GM12878 (cell line): ENCODE measurements around the gene CACNA1S. TPM values are rescaled to one million over a fixed set of nuclear protein-coding genes. Genes with fewer than 3 reads are reported as not detected.

ENCODE experiments used
- polyA plus RNA-seq, 11 experiments: library from polyadenylated mRNA; depleted of rRNA in 4 of 11; unstranded in 6 of 11; stranded (reverse) in 5 of 11; fragments of >200 nt; fragmentation: Nextera tagmentation in 4 of 11; fragmentation: Illumina TruSeq in 1 of 11; extraction: Ambion mirVana in 4 of 11; extraction: Trizol in 1 of 11; gene quantifications; 1 replicate in 1 of 11; 2 replicates in 10 of 11; pipeline versions ENCODE4 v1.2.1 to v1.2.3, GENCODE V29; 2011 to 2016; ENCODE audit warnings: inconsistent platforms in 2 of 11, missing spikeins in 2 of 11, low read depth in 1 of 11
- total RNA-seq, 4 experiments: library from RNA; depleted of rRNA in 3 of 4; stranded (reverse); fragments of >200 nt in 3 of 4; fragmentation: Illumina TruSeq in 1 of 4; extraction: Trizol in 1 of 4; gene quantifications; 2 replicates each; pipeline versions ENCODE4 v1.2.1 to v1.2.3, GENCODE V29; 2013 to 2021

Gene CACNA1S
- total and polyA plus RNA-seq, 10 of the 15 experiments (the other 5 are each of a cell fraction or from before 2014, with no cell fraction given): under 0.01 to 0.04 (median 0.02) TPM; not detected in 6

Other genes starting within 250 kb of the CACNA1S start
- not detected in 2 replicates for gene GPR25, start 239.4 kb downstream of the CACNA1S start, total RNA-seq (2014; rRNA removed)
- not detected in 2 replicates for gene GPR25, start 239.4 kb downstream of the CACNA1S start, total RNA-seq (2014; rRNA removed; fragmentation: Illumina TruSeq; extraction: Trizol)
- gene GPR25, start 239.4 kb downstream of the CACNA1S start, total RNA-seq (2021): not detected in 2 replicates
- not detected in 2 replicates for gene GPR25, start 239.4 kb downstream of the CACNA1S start, polyA plus RNA-seq (2011; rRNA removed)
- gene GPR25, start 239.4 kb downstream of the CACNA1S start, polyA plus RNA-seq (2014; fragmentation: Illumina TruSeq; extraction: Trizol): not detected in 2 replicates
- gene GPR25, start 239.4 kb downstream of the CACNA1S start, polyA plus RNA-seq (2014; fragmentation: Nextera tagmentation; extraction: Ambion mirVana): not detected
- not detected in 2 replicates for gene GPR25, start 239.4 kb downstream of the CACNA1S start, polyA plus RNA-seq (2014; rRNA removed)
- not detected for gene GPR25, start 239.4 kb downstream of the CACNA1S start, polyA plus RNA-seq (2016; fragmentation: Nextera tagmentation; extraction: Ambion mirVana)
- 9.8 and 13.0 TPM in 2 replicates for gene INAVA, start 217.5 kb downstream of the CACNA1S start, total RNA-seq (2014; rRNA removed)
- gene INAVA, start 217.5 kb downstream of the CACNA1S start, total RNA-seq (2014; rRNA removed; fragmentation: Illumina TruSeq; extraction: Trizol): 3.9 and 4.4 TPM in 2 replicates
- gene INAVA, start 217.5 kb downstream of the CACNA1S start, total RNA-seq (2021): 14.0 and 14.8 TPM in 2 replicates
- gene INAVA, start 217.5 kb downstream of the CACNA1S start, polyA plus RNA-seq (2011; rRNA removed): 8.1 and 12.9 TPM in 2 replicates
- gene INAVA, start 217.5 kb downstream of the CACNA1S start, polyA plus RNA-seq (2014; fragmentation: Illumina TruSeq; extraction: Trizol): 7.5 and 9.2 TPM in 2 replicates
- gene INAVA, start 217.5 kb downstream of the CACNA1S start, polyA plus RNA-seq (2014; fragmentation: Nextera tagmentation; extraction: Ambion mirVana): 1 to 10 TPM; 7.0 to 9.9 TPM
- gene INAVA, start 217.5 kb downstream of the CACNA1S start, polyA plus RNA-seq (2014; rRNA removed): 12.2 and 15.4 TPM in 2 replicates
- 1 to 10 TPM; 3.6 to 5.3 TPM for gene INAVA, start 217.5 kb downstream of the CACNA1S start, polyA plus RNA-seq (2016; fragmentation: Nextera tagmentation; extraction: Ambion mirVana)
- 22.2 and 24.9 TPM in 2 replicates for gene KIF21B, start 88.7 kb downstream of the CACNA1S start, total RNA-seq (2014; rRNA removed)
- gene KIF21B, start 88.7 kb downstream of the CACNA1S start, total RNA-seq (2014; rRNA removed; fragmentation: Illumina TruSeq; extraction: Trizol): 13.5 and 16.1 TPM in 2 replicates
- 44.4 and 47.7 TPM in 2 replicates for gene KIF21B, start 88.7 kb downstream of the CACNA1S start, total RNA-seq (2021)
- gene KIF21B, start 88.7 kb downstream of the CACNA1S start, polyA plus RNA-seq (2011; rRNA removed): 6.2 and 9.2 TPM in 2 replicates
- gene KIF21B, start 88.7 kb downstream of the CACNA1S start, polyA plus RNA-seq (2014; fragmentation: Illumina TruSeq; extraction: Trizol): 13.1 and 24.3 TPM in 2 replicates
- 1 to 10 TPM; 2.3 to 2.9 TPM for gene KIF21B, start 88.7 kb downstream of the CACNA1S start, polyA plus RNA-seq (2014; fragmentation: Nextera tagmentation; extraction: Ambion mirVana)
- gene KIF21B, start 88.7 kb downstream of the CACNA1S start, polyA plus RNA-seq (2014; rRNA removed): 33.3 and 36.8 TPM in 2 replicates
- 1 to 10 TPM; 4.4 to 5.2 TPM for gene KIF21B, start 88.7 kb downstream of the CACNA1S start, polyA plus RNA-seq (2016; fragmentation: Nextera tagmentation; extraction: Ambion mirVana)
- not detected in 2 replicates for gene ASCL5, start 14.8 kb upstream of the CACNA1S start, total RNA-seq (2014; rRNA removed)
- not detected in 2 replicates for gene ASCL5, start 14.8 kb upstream of the CACNA1S start, total RNA-seq (2014; rRNA removed; fragmentation: Illumina TruSeq; extraction: Trizol)
- not detected in 2 replicates for gene ASCL5, start 14.8 kb upstream of the CACNA1S start, total RNA-seq (2021)
- not detected in 2 replicates for gene ASCL5, start 14.8 kb upstream of the CACNA1S start, polyA plus RNA-seq (2011; rRNA removed)
- gene ASCL5, start 14.8 kb upstream of the CACNA1S start, polyA plus RNA-seq (2014; fragmentation: Illumina TruSeq; extraction: Trizol): not detected in 2 replicates
- not detected for gene ASCL5, start 14.8 kb upstream of the CACNA1S start, polyA plus RNA-seq (2014; fragmentation: Nextera tagmentation; extraction: Ambion mirVana)
- 0.04 TPM in 1 of 2 replicates, not detected in the other for gene ASCL5, start 14.8 kb upstream of the CACNA1S start, polyA plus RNA-seq (2014; rRNA removed)
- gene ASCL5, start 14.8 kb upstream of the CACNA1S start, polyA plus RNA-seq (2016; fragmentation: Nextera tagmentation; extraction: Ambion mirVana): not detected
- gene TMEM9, start 42.0 kb upstream of the CACNA1S start, total RNA-seq (2014; rRNA removed): 22.3 and 23.3 TPM in 2 replicates
- gene TMEM9, start 42.0 kb upstream of the CACNA1S start, total RNA-seq (2014; rRNA removed; fragmentation: Illumina TruSeq; extraction: Trizol): 6.9 and 7.2 TPM in 2 replicates
- 17.2 and 18.0 TPM in 2 replicates for gene TMEM9, start 42.0 kb upstream of the CACNA1S start, total RNA-seq (2021)
- gene TMEM9, start 42.0 kb upstream of the CACNA1S start, polyA plus RNA-seq (2011; rRNA removed): 25.3 and 46.1 TPM in 2 replicates
- gene TMEM9, start 42.0 kb upstream of the CACNA1S start, polyA plus RNA-seq (2014; fragmentation: Illumina TruSeq; extraction: Trizol): 3.5 and 8.1 TPM in 2 replicates
- gene TMEM9, start 42.0 kb upstream of the CACNA1S start, polyA plus RNA-seq (2014; fragmentation: Nextera tagmentation; extraction: Ambion mirVana): 10 to 100 TPM in 1 of 2 experiments, 1 to 10 TPM in 1; 8.1 to 11.3 TPM
- 17.4 and 19.0 TPM in 2 replicates for gene TMEM9, start 42.0 kb upstream of the CACNA1S start, polyA plus RNA-seq (2014; rRNA removed)
- gene TMEM9, start 42.0 kb upstream of the CACNA1S start, polyA plus RNA-seq (2016; fragmentation: Nextera tagmentation; extraction: Ambion mirVana): 10 to 100 TPM; 18.8 to 25.2 TPM
- not detected in 2 replicates for gene IGFN1, start 78.4 kb upstream of the CACNA1S start, total RNA-seq (2014; rRNA removed)
- not detected in 2 replicates for gene IGFN1, start 78.4 kb upstream of the CACNA1S start, total RNA-seq (2014; rRNA removed; fragmentation: Illumina TruSeq; extraction: Trizol)
- not detected in 2 replicates for gene IGFN1, start 78.4 kb upstream of the CACNA1S start, total RNA-seq (2021)
- gene IGFN1, start 78.4 kb upstream of the CACNA1S start, polyA plus RNA-seq (2011; rRNA removed): not detected in 2 replicates
- not detected in 2 replicates for gene IGFN1, start 78.4 kb upstream of the CACNA1S start, polyA plus RNA-seq (2014; fragmentation: Illumina TruSeq; extraction: Trizol)
- not detected for gene IGFN1, start 78.4 kb upstream of the CACNA1S start, polyA plus RNA-seq (2014; fragmentation: Nextera tagmentation; extraction: Ambion mirVana)
- gene IGFN1, start 78.4 kb upstream of the CACNA1S start, polyA plus RNA-seq (2014; rRNA removed): not detected in 2 replicates
- not detected for gene IGFN1, start 78.4 kb upstream of the CACNA1S start, polyA plus RNA-seq (2016; fragmentation: Nextera tagmentation; extraction: Ambion mirVana)
- gene PKP1, start 171.1 kb upstream of the CACNA1S start, total RNA-seq (2014; rRNA removed): not detected in 2 replicates
- gene PKP1, start 171.1 kb upstream of the CACNA1S start, total RNA-seq (2014; rRNA removed; fragmentation: Illumina TruSeq; extraction: Trizol): not detected in 2 replicates
- gene PKP1, start 171.1 kb upstream of the CACNA1S start, total RNA-seq (2021): not detected in 2 replicates
- 0.03 TPM in 1 of 2 replicates, not detected in the other for gene PKP1, start 171.1 kb upstream of the CACNA1S start, polyA plus RNA-seq (2011; rRNA removed)
- not detected in 2 replicates for gene PKP1, start 171.1 kb upstream of the CACNA1S start, polyA plus RNA-seq (2014; fragmentation: Illumina TruSeq; extraction: Trizol)
- not detected for gene PKP1, start 171.1 kb upstream of the CACNA1S start, polyA plus RNA-seq (2014; fragmentation: Nextera tagmentation; extraction: Ambion mirVana)
- not detected in 2 replicates for gene PKP1, start 171.1 kb upstream of the CACNA1S start, polyA plus RNA-seq (2014; rRNA removed)
- gene PKP1, start 171.1 kb upstream of the CACNA1S start, polyA plus RNA-seq (2016; fragmentation: Nextera tagmentation; extraction: Ambion mirVana): not detected